ENCODE results near the gene SLC41A3.

SLC41A3 gene

GRCh38 chr3:126057936-126058335 is 26.0 kb downstream of the SLC41A3 start:
- no peak for TF ChIP-seq CTCF (IDR thresholded peaks at IDR 0.05)

GRCh38 chr3:126057501-126057819 is 26.5 kb downstream of the SLC41A3 start:
- no peak for TF ChIP-seq CTCF (IDR thresholded peaks at IDR 0.05)

GRCh38 chr3:126056681-126057500 is 27.0 kb downstream of the SLC41A3 start:
- TF ChIP-seq CTCF (IDR thresholded peaks at IDR 0.05) = no peak

GRCh38 chr3:126056088-126056487 is 27.8 kb downstream of the SLC41A3 start:
- TF ChIP-seq CTCF (IDR thresholded peaks at IDR 0.05) = no peak

GRCh38 chr3:126054870-126055269 is 29.1 kb downstream of the SLC41A3 start:
- TF ChIP-seq CTCF (IDR thresholded peaks at IDR 0.05) = no peak

- TF ChIP-seq CTCF (IDR thresholded peaks at IDR 0.05) = no peak
These were observed 29.9 kb downstream of the SLC41A3 start for GRCh38 chr3:126053949-126054569.

- no peak for TF ChIP-seq CTCF (IDR thresholded peaks at IDR 0.05)
These were observed 30.4 kb downstream of the SLC41A3 start for GRCh38 chr3:126053513-126053912.

All from LNCAP (cell line).